Measurements from ENCODE around the gene YIF1A. TPM values are rescaled to one million over a fixed set of nuclear protein-coding genes. Genes with fewer than 3 reads are reported as not detected.

YIF1A gene
- polyA plus RNA-seq, 1 donor from 2014 or later = 51.2 TPM

DNA sequence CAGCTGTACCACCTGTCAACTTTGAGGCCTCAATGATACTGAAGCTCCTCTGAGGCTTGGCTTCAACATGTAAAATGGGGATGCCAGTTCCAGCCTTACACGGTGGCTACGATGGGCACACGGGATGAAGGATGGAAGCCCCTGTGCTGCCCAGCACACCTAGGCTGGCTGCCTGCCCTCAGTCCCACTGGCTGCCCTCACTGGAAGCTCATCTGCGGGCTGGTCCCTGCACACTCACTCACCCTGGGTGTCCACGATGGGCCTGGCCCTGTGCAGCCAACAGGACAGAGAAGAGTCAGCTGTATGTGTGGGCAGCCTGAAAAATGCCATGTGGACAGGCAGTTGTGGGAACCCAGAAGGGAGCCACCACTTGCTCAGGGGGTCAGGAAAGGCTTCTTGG is 2.2 kb downstream of the YIF1A start:
- Histone ChIP-seq H3K9ac (ENCODE audit: low read length) (peak overlapping the region; percentile 9), H3K36me3 (ENCODE audit: insufficient read depth, low read length) (no peaks in the 10 kb centered on the region), H3K79me2 (replicated peaks; ENCODE audit: insufficient read depth, low read length) (peaks cover 36% of the 10 kb centered on the region), H3K9me2 (ENCODE audit: insufficient read depth, low read length) (no peaks in the 10 kb centered on the region), H3K27ac (ENCODE audit: low read length) (no peak overlapping the region), H3K27me3 (ENCODE audit: insufficient read depth, low read depth, low read length) (peaks cover 16% of the 10 kb centered on the region), H4K20me1 (ENCODE audit: insufficient read depth) (peaks cover 8% of the 10 kb centered on the region), H3F3A (ENCODE audit: insufficient read depth, low read length, poor library complexity, severe bottlenecking) (no peaks in the 10 kb centered on the region), H2AFZ (ENCODE audit: low read depth, low read length) (no peak overlapping the region), H3K9me3 (ENCODE audit: low read length) (no peaks in the 10 kb centered on the region), H3K4me3 (ENCODE audit: low read length) (no peak overlapping the region), H3K4me2 (ENCODE audit: low read length) (no peak overlapping the region)
- TF ChIP-seq, protein P1, sequence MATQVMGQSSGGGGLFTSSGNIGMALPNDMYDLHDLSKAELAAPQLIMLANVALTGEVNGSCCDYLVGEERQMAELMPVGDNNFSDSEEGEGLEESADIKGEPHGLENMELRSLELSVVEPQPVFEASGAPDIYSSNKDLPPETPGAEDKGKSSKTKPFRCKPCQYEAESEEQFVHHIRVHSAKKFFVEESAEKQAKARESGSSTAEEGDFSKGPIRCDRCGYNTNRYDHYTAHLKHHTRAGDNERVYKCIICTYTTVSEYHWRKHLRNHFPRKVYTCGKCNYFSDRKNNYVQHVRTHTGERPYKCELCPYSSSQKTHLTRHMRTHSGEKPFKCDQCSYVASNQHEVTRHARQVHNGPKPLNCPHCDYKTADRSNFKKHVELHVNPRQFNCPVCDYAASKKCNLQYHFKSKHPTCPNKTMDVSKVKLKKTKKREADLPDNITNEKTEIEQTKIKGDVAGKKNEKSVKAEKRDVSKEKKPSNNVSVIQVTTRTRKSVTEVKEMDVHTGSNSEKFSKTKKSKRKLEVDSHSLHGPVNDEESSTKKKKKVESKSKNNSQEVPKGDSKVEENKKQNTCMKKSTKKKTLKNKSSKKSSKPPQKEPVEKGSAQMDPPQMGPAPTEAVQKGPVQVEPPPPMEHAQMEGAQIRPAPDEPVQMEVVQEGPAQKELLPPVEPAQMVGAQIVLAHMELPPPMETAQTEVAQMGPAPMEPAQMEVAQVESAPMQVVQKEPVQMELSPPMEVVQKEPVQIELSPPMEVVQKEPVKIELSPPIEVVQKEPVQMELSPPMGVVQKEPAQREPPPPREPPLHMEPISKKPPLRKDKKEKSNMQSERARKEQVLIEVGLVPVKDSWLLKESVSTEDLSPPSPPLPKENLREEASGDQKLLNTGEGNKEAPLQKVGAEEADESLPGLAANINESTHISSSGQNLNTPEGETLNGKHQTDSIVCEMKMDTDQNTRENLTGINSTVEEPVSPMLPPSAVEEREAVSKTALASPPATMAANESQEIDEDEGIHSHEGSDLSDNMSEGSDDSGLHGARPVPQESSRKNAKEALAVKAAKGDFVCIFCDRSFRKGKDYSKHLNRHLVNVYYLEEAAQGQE (IDR thresholded peaks at IDR 0.05; ENCODE audit: borderline replicate concordance) = no peak
- TF ChIP-seq RAD21 (conservative IDR thresholded peaks at IDR 0.05) (no peak), EZH2 (IDR thresholded peaks at IDR 0.05; ENCODE audit: borderline replicate concordance, insufficient read depth, low read length, poor library complexity, severe bottlenecking) (no peak), POLR2AphosphoS5 (IDR thresholded peaks at IDR 0.05) (no peak), SMC3 (conservative IDR thresholded peaks at IDR 0.05; ENCODE audit: poor library complexity) (no peak), EP300 (conservative IDR thresholded peaks at IDR 0.05; ENCODE audit: poor library complexity, severe bottlenecking) (no peak)
- TF ChIP-seq, protein P2, sequence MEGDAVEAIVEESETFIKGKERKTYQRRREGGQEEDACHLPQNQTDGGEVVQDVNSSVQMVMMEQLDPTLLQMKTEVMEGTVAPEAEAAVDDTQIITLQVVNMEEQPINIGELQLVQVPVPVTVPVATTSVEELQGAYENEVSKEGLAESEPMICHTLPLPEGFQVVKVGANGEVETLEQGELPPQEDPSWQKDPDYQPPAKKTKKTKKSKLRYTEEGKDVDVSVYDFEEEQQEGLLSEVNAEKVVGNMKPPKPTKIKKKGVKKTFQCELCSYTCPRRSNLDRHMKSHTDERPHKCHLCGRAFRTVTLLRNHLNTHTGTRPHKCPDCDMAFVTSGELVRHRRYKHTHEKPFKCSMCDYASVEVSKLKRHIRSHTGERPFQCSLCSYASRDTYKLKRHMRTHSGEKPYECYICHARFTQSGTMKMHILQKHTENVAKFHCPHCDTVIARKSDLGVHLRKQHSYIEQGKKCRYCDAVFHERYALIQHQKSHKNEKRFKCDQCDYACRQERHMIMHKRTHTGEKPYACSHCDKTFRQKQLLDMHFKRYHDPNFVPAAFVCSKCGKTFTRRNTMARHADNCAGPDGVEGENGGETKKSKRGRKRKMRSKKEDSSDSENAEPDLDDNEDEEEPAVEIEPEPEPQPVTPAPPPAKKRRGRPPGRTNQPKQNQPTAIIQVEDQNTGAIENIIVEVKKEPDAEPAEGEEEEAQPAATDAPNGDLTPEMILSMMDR (IDR thresholded peaks at IDR 0.05; ENCODE audit: poor library complexity, severe bottlenecking) = no peak

DNA sequence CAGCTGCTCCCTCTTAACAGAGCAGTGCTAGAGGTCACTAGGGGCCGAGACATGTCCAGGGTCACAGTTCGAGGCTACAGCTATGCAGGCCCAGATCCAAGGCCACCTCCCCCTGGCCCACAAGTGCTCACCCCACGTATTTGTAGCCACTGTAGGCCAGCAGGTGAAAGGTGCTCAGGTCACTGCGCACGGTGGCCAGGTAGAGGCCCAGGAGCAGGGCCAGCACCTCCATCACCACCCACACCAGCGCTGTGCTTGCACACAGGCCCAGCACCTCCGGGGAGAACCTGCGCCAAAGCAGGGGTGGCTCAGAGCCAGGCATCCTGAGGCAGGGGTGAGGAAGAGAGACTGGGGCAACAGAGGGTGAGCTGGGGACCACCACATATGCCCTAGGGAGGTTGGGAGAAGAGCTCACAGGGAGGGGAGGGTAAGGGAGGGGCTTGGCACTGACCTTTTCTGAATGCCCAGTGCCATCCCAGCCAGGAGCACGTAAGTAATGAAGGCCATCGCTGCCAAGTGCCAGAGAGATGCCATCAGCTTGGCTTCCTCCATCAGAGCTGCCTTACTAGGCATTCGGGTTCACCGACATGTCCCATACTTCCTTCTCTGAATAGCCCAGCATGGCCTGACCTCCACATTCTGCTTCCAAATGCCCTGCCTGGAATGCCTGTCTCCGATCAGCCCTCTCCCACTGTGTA is 3.5 kb downstream of the YIF1A start:
- no peak overlapping the region for H3K27ac ChIP-seq (ENCODE audit: low read length)
- H3K36me3 ChIP-seq (ENCODE audit: insufficient read depth, low read length) = no peaks in the 10 kb centered on the region
- no peak overlapping the region for H3K4me2 ChIP-seq (ENCODE audit: low read length)
- peaks cover 8% of the 10 kb centered on the region for H4K20me1 ChIP-seq (ENCODE audit: insufficient read depth)
- H3K9me3 ChIP-seq (ENCODE audit: low read length) = no peaks in the 10 kb centered on the region
- TF ChIP-seq, protein P1 (IDR thresholded peaks at IDR 0.05; ENCODE audit: borderline replicate concordance) = no peak
- TF ChIP-seq SMC3 (conservative IDR thresholded peaks at IDR 0.05; ENCODE audit: poor library complexity) = no peak
- no peak for TF ChIP-seq POLR2AphosphoS5 (IDR thresholded peaks at IDR 0.05)
- no peak for TF ChIP-seq RAD21 (conservative IDR thresholded peaks at IDR 0.05)
- TF ChIP-seq MXI1 (conservative IDR thresholded peaks at IDR 0.05; ENCODE audit: poor library complexity, severe bottlenecking) = no peak
- TF ChIP-seq TAF1 (IDR thresholded peaks at IDR 0.05; ENCODE audit: low read depth) = no peak
- TF ChIP-seq EZH2 (IDR thresholded peaks at IDR 0.05; ENCODE audit: borderline replicate concordance, insufficient read depth, low read length, poor library complexity, severe bottlenecking) = no peak
- TF ChIP-seq EP300 (conservative IDR thresholded peaks at IDR 0.05; ENCODE audit: poor library complexity, severe bottlenecking) = no peak
- TF ChIP-seq, protein P2 (IDR thresholded peaks at IDR 0.05; ENCODE audit: poor library complexity, severe bottlenecking) = no peak
- no peak overlapping the region for H3K9ac ChIP-seq (ENCODE audit: low read length)
- H3K27me3 ChIP-seq (ENCODE audit: insufficient read depth, low read depth, low read length) = peaks cover 4% of the 10 kb centered on the region
- H3F3A ChIP-seq (ENCODE audit: insufficient read depth, low read length, poor library complexity, severe bottlenecking) = no peaks in the 10 kb centered on the region
- H3K4me3 ChIP-seq (ENCODE audit: low read length) = no peak overlapping the region
- H2AFZ ChIP-seq (ENCODE audit: low read depth, low read length) = no peak overlapping the region
- peaks cover 49% of the 10 kb centered on the region for H3K79me2 ChIP-seq (replicated peaks; ENCODE audit: insufficient read depth, low read length)
- H3K9me2 ChIP-seq (ENCODE audit: insufficient read depth, low read length) = no peaks in the 10 kb centered on the region

Data from neural cell (in vitro differentiated cells).